GM18870 (cell line): ENCODE data around the gene FGF22.
"Not testable (repeated sequence)": the region's sequence is repeated elsewhere in the genome, so short reads cannot be mapped to it uniquely, and the experiment has no call there.

Experiments used
- ATAC-seq: cut with Tn5 transposase; IDR thresholded peaks from one replicate; pipeline ENCODE4 v1.9.1; 2021; ENCODE audit warnings: moderate library complexity; ENCODE audit not compliant: unreplicated experiment

The FGF22 gene

DNA sequence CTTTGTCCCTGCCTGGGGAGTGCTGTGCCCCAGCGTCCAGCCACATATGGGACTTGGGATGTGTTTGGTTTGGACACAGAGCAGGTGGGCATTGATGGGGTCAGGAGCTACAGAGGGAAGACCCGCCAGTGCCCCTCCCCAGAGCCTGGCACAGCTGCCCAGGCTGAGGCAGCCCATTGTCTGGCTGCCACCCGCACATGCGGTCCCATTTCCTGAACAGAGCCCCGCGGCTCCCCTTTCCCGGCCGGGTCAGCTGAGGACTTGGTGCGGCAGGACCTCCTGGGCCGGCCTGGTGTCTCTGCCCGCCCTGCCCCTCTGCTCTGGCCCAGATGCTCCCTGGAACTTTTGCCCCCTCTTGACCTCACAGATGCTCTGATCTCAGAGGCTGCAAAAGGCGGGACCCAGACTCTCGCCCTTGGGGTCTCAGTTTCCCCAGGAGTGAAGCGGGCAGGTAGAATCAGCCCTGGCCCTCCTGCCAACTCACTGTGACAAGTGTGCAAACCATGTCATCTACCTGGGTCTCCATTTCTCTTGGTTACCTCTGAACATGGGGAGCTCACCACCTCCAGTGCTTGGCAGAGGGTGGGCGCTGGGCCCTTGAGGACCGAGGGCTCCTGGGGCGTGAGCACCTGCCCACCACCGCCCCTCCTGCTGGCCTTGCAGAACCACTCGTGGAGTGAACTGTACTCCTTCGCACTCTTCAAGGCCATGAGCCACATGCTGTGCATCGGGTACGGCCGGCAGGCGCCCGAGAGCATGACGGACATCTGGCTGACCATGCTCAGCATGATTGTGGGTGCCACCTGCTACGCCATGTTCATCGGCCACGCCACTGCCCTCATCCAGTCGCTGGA, 32.2 kb upstream of the FGF22 start:
- no peak for ATAC-seq

DNA sequence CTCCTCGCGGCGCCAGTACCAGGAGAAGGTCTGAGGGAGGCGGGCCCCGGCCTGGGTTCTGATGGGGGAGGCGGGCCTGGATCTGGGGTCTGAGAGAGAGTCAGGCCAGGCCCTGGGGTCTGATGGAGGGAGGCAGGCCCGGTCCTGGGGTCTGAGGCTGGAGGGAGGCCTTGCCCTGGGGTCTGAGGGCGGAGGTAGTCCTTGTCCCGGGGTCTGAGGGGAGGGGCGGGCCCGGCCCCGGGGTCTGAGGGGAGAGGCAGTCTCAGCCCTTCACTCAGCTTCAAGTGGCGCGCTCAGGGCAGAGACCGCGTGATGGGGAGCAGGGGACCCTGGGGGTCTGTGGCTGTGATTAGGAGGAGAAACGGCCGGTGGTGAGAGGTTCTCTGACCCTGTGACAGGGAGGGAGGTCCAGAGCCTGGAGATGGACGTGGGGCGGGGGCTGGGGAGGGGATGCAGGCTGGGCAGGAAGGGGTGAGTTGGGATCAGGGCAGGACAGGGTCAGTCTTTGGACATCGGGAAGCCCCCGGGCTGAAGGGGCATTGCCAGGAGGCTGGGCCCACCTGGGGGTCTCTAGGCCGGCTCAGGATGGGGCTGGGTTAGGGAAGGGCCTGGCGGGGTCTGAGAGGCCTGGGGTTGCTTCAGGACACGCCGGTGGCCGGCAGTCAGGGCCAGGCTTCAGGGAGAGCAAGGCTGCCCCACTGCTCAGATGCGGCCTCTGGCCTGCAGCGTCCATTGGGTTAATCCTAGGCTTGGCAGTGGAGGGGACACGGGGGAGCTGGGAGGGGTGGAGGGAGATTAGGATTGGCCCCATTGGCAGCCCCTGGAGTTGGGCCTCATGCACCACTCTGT, 31.3 kb upstream of the FGF22 start:
- ATAC-seq: no peak

DNA sequence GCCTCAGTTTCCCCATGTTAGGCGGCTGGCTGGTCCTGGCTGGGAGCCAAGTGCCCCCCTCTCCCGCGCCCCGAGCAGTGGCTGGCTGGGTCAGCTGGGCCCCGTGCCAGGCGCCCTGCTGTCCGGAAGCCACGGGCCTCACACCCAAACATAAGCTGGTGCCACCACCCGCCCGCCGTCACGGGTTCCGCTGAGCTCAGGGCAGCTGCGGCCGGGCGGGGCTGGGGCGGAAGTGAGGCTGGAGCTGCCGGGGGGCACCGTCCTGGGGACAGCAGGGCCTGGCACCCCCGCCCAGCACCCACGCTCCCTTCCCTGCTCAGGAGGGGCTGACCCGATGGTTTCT, 30.7 kb upstream of the FGF22 start:
- ATAC-seq: no peak

DNA sequence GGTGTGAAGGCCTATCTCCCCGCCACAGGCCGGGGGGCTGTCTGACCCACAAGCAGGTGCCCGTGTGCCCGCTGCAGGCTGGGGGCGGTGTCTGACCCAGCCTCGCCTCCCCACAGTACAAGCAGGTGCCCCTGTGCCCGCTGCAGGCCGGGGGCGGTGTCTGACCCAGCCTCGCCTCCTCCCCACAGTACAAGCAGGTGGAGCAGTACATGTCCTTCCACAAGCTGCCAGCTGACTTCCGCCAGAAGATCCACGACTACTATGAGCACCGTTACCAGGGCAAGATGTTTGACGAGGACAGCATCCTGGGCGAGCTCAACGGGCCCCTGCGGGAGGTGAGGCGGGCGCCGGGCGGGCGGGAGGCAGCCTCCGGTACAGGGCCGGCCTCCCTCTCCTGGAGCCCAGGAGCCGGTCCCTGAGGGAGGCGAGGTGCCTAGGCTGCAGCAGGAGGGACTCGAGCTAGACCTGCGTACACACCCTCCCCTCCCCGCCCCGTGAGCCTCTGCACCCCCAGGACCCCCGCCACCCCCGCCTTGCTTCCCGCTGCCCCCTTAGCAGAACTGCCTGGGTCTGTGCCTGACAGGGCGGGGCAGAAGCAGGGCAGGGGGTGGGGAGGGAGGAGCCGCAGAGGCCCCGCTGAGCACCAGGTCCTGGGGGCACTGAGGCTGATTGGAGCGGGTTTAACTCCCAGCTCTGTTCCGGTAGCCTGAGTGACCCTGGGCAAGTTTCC, 29.4 kb upstream of the FGF22 start:
- ATAC-seq: no peak

DNA sequence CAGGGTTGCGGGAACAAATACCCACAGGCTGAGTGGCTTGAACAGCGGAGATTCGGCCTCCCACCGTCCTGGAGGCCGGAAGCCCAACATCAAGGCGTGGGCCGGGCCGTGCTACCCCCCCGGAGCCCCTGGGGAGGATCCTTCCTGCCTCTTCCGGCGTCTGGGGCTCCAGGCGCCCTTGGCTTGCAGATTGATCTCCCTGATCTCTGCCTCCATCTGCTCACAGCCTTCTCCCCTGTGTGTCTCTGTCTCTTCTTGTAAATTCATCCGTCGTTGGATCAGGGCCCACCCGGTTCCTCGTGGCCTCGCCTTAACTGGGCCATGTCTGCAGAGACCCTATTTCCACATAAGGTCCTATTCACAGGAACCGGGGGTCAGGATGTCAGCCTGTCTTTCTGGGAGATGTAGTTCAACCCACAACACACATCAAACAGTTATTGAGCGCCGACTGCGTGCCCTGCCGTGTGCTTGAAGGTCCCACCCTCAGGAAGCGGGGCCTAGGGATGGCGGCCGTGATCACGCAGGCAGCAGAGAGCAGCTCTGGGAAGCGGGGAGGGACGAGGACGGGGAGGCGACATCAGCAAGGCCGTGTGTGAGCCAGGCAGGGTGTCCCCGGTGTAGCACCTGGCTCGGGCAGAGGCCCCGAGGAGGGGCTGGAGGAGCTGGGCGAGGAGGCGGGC, 28.7 kb upstream of the FGF22 start:
- no peak for ATAC-seq

DNA sequence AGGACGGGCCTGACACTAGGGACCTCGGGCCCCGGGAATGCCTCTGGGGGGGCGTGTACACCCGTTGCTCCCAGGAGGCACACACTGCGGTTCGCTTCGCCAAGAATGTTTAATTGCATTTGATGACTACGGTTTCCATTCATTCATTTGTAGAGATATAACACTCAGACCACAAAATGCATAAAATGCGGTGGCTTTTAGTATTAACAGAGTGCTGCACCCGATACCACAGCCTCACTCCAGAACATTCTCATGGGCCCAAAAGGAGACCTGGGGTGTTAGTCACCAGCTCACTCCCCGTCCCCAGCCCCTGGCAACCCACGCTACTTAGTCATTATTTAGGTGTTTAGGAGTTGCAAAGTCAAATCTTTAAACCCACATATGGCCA, 28.2 kb upstream of the FGF22 start:
- no peak for ATAC-seq

DNA sequence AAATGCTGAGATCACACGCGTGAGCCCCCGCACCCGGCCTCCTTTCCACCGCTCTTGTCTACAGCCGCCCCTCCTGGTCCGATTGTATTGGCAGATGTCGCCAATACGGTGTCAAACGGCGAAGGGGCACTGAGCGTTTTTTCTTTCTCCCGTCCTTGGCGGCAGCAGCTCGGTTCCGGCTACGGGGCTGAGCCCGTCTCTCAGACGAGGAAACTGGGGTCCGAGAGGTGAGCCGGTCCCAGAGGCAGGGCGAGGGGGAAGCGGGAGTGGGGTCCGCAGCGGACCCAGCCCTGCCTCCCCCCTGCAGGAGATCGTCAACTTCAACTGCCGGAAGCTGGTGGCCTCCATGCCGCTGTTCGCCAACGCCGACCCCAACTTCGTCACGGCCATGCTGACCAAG, 26.7 kb upstream of the FGF22 start:
- ATAC-seq: no peak

DNA sequence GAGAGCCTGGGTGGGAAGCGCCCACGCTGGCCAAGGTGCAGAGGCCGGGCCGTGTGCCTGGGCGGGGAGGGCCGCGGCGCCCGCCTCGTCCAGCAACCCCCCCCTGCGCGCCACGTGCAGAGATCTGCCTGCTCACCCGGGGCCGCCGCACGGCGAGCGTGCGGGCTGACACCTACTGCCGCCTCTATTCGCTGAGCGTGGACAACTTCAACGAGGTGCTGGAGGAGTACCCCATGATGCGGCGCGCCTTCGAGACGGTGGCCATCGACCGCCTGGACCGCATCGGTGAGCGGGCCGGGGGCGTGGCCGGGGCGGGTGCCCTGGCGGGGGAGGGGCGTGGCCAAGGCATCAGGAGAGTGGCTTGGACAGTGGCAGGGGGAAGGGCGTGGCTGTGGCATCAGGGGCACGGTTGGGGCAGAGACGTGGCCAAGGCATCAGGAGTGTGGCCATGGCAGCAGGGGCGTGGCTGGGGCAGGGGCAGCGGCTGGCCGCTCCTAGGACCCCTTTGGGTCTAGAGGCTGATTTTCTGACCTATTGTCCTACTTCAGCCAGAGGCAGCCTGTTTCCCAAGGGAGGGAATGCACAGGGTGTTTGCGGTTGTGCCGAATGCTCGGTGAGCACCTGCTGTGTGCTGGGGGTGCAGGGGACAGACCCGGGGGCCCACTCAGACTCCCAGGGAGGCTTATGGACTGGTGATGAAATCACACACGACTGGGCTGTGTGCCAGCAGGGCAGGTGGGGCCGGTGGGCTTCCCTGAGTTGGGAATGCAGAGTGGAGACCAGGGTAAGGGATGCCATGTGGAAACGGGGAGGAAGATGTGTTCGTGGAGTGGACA, 25.7 kb upstream of the FGF22 start:
- no peak for ATAC-seq

DNA sequence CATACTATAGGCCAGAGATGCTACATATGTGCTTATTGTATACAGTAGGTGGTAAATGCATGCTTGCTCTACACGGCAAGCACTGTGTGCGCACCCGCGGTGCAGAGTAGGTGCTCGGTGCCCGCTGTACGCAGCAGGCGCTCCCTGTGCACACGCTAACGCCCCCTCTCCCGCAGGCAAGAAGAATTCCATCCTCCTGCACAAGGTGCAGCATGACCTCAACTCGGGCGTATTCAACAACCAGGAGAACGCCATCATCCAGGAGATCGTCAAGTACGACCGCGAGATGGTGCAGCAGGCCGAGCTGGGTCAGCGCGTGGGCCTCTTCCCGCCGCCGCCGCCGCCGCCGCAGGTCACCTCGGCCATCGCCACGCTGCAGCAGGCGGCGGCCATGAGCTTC, 24.1 kb upstream of the FGF22 start:
- ATAC-seq: no peak

DNA sequence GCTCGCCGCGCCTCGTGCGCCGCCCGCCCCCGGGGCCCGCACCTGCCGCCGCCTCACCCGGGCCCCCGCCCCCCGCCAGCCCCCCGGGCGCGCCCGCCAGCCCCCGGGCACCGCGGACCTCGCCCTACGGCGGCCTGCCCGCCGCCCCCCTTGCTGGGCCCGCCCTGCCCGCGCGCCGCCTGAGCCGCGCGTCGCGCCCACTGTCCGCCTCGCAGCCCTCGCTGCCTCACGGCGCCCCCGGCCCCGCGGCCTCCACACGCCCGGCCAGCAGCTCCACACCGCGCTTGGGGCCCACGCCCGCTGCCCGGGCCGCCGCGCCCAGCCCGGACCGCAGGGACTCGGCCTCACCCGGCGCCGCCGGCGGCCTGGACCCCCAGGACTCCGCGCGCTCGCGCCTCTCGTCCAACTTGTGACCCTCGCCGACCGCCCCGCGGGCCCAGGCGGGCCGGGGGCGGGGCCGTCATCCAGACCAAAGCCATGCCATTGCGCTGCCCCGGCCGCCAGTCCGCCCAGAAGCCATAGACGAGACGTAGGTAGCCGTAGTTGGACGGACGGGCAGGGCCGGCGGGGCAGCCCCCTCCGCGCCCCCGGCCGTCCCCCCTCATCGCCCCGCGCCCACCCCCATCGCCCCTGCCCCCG, 23.5 kb upstream of the FGF22 start:
- no peak for ATAC-seq

DNA sequence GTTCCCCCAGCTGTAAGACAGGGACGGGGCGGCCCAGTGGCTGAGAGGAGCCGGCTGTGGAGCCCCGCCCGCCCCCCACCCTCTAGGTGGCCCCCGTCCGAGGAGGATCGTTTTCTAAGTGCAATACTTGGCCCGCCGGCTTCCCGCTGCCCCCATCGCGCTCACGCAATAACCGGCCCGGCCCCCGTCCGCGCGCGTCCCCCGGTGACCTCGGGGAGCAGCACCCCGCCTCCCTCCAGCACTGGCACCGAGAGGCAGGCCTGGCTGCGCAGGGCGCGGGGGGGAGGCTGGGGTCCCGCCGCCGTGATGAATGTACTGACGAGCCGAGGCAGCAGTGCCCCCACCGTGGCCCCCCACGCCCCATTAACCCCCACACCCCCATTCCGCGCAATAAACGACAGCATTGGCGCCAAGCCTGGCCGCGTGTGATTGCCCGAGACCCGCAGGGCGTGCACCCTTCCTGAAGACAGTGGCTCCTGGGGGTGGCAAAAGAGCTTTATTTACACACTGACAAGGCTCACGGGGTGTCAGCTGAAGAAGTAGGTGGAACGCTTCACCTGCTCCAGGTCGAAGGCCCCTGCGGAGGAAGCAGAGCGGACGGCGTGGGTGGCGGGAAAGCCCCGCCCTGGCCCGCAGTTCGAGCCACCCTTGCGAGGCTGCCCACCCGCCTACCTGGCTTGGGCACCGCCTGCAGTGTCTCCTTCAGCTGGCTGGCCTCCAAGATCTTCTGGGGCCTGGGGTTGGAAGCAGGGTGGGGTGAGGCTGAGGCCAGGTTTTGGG, 22.7 kb upstream of the FGF22 start:
- no peak for ATAC-seq

DNA sequence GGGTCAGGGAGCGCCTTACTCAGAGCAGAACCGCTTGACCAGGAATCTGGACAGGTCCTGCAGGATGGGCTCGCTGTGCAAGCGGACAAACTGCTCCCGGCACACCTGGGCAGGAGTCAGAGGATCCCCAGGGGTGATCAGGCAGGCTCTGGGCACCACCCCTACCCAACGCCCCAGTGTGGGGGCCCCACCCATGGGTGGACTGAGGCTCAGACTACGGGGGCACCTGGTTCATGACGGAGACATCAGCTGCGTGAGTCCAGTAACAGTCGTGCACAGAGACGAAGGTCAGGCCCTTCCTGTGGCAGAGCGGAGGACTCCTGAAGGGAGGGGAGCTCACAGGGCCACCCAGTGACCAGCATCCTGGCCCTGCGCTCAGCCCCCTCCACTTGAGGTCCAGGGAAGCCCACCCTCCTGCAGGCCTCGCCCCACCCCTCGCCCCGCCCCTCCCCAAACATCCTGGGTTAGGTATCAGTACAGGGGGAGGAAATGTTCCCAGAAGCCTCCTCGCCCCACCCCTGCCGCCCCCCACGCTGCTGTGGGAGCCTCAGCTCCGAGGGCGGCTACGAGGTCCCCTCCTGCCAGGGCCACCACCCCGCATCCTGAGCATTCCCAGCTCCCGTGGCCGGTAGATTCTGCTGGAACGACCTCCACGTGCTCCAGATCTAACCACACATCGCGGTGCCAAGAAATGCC, 22.0 kb upstream of the FGF22 start:
- no peak for ATAC-seq

DNA sequence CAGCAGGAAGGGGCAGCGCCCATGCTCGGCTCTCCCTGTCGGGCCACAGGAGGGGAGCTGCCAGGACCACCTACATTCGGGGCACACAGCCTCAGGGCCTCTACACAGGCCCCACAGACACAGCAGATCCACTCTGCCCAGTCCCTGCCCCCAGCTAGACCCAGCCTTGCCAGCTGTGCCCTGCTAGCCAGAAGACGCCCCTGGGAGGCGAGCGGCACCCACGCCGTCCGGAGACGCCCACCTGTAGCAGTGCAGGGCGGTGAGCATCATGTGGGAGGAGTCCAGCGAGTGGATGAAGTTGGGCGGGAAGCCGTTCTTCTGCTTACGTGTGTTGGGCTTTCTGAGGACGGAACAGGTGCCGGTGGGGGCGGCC, 21.4 kb upstream of the FGF22 start:
- no peak for ATAC-seq

DNA sequence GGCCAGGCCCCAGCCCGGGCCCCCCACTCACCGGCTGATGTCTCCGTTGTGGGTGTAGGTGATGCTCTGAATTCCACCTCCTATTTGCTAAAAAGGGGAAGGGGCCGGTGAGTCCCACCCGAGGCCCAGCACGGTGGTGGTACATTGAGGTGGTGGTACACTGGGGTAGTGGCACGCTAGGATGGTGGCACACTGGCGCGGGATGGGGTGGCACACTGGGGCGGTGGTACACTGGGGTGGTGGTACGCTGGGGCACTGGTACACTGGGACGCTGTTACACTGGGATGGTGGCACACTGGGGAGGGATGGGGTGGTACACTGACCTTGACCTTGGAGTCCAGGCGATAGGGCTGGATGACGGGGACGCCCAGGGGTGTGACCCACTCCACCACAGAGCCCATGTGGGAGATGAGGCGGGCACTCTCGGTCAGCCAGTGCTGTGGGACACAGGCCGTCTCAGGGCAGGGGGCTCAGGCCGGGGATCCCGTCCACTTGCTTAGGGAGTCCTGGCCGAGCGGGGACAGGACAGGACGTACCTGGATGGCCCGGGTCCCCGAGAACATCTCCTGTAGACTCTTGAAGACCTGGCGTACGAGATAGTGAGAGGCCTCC, 20.9 kb upstream of the FGF22 start:
- no peak for ATAC-seq

DNA sequence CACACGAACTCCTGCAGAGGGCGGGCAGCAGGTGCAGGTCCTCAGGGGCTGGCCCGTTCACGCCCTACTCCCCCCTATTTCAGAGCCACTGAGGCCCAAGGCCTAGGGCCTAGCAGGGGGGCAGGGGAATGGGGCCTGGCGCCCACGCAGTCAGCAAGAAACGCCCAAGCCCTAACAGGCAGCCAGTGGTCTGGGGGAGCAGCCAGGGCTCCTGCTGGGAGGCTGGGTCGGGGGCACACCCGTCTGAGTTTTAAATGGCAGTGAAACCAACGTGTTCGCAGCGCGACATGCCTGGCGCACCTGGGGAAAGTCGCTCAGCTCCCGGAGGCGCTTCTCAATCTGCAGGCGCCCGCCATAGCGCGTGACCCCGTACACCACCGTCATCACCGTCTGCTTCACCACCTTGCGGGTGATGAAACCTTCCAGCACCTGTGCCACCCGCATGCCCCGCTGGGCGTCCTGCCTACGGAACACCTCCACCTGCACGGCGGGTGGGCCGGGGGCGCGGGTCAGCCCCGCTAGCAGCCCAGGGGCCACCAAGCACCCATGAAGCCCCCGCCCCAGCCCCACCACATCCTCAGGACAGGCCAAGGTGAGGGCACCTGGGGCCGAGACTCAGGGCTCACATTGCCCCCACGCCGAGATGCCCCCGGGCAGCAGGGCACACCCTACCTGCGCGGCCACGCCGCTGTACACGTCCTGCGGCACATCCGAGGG, 20.2 kb upstream of the FGF22 start:
- ATAC-seq: no peak

DNA sequence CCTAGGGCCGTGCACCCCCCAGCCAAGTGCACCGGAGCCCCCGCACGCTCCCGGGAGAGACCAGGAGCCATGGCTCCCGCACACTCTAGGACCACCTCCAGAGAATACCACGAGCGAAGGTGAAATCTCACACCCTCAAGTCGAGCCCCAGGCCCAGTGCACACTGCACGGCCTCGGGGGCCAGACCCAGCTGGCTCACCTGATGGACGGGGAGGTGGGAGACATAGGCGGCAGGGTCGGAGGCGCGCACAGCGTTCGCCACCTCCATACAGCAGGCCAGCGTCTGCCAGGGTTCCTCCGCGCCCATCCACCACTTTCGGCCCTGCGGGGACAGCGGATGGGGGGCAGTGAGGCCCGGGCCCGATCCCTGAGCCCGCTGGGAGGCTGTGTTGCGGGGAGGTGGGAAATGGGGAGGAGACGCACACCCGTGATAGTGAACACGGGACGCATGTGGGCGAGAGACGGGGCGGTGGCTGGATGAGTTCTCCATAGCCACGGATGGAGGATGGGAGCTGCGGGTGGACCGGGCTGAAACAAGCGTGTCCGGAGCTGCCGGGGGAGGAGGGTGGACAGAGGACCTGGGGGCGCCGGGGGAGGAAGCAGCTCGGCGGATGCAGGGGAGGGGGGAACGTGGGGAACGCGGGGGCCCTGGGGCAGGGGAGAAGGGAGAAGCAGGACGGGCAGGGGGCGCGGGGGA, 19.4 kb upstream of the FGF22 start:
- no peak for ATAC-seq

DNA sequence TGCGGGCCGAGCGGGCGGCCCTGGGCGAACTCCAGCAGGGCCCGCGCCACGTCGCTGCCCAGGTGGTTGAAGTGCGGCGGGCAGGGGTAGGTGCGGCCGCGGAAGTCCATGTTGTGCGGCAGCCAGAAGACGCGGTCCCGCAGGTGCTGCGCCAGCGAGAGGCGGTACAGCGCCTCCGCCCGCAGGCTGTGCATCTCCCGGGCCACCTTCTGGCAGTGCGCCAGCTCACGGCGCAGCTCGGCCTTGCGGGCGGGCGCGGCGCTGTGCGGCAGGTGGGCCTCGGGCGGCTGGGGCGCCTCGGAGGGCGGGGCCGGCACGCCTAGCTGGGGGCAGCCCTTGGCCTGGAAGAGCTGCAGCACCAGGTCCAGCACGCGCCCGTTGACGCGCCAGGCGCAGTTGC, 18.5 kb upstream of the FGF22 start:
- ATAC-seq: not testable (repeated sequence)
